GM19463 (cell line): ENCODE results near the gene DPH1.
"Not testable (repeated sequence)": the region's sequence is repeated elsewhere in the genome, so short reads cannot be mapped to it uniquely, and the experiment has no call there.

Source experiments
- ATAC-seq: cut with Tn5 transposase; IDR thresholded peaks from one replicate; pipeline ENCODE4 v1.9.1; 2021; ENCODE audit warnings: mild to moderate bottlenecking, moderate library complexity; ENCODE audit not compliant: unreplicated experiment

DPH1 gene

GRCh38 chr17:2029911-2030778, at the start of gene DPH1:
TSS of gene DPH1 (plus strand) at chr17:2030153. CDS start at chr17:2030170, 17 bp downstream.
- peak; percentile 79 for ATAC-seq

- no peak for ATAC-seq
These were observed 49.2 kb upstream of the DPH1 start for GRCh38 chr17:1980665-1981250.

DNA sequence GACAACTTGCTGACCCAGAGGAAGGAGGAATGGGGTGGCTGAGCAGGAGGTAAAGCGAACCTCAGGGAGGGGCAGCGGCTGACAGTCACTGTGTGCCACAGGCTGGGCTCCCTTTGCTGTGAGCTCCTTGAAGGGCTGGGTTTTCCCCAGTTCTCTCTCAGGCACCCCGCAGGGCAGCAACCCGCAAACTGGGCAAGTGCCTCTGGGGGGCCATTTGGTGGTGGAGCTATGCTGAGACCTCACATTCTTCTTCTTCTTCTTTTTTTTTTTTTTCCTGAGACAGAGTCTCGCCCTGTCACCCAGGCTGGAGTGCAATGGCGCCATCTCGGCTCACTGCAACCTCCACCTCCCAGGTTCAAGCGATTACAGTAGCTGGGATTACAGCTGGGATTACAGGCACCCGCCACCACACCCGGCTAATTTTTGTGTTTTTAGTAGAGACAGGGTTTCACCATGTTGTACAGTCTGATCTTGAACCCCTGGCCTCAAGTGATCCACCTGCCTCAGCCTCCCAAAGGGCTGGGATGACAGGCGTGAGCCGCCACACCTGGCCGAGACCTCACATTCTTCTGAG, 47.1 kb upstream of the DPH1 start:
- ATAC-seq: not testable (repeated sequence)

GRCh38 chr17:1985093-1985492, 44.9 kb upstream of the DPH1 start:
- no peak for ATAC-seq

GRCh38 chr17:1985686-1986085, 44.3 kb upstream of the DPH1 start:
- ATAC-seq: no peak

DNA sequence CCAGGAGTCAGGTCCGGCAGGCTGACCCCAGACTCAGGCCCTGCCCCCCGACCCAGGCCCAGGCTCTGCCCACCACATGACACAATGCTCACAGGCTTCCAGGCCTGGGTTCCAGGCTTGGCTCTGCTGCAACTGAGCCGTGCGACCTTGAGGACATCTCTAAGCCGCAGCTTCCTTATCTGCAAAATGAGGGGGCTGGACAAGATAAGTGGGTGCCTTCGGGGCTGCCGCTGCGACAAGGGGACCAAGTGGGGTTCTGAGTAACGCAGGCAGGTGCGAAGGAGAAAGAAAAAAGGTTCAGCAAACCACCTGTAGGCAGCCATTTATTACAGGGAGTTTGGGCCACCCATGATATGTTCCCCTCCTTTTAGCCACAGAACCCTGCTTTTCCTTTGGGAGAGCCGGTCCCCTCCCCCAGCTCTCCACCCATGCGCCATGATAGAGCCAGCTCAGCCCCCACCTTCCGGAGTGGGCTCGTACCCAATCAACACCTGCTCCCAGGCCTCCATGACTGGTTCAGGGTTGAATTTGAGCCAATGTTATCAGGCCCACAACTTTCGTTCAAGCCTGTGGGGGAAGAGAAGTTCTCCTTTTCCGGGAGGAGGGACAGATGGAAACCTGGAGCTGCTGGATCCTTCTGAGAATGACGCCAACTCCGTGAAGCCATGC, 43.0 kb upstream of the DPH1 start:
- no peak for ATAC-seq

- ATAC-seq: no peak
These were observed 40.8 kb upstream of the DPH1 start for GRCh38 chr17:1989135-1989534.

- ATAC-seq: no peak
These were observed 37.4 kb upstream of the DPH1 start for GRCh38 chr17:1992541-1992940.

- ATAC-seq: no peak
These were observed 35.2 kb upstream of the DPH1 start for GRCh38 chr17:1994707-1995106.

DNA sequence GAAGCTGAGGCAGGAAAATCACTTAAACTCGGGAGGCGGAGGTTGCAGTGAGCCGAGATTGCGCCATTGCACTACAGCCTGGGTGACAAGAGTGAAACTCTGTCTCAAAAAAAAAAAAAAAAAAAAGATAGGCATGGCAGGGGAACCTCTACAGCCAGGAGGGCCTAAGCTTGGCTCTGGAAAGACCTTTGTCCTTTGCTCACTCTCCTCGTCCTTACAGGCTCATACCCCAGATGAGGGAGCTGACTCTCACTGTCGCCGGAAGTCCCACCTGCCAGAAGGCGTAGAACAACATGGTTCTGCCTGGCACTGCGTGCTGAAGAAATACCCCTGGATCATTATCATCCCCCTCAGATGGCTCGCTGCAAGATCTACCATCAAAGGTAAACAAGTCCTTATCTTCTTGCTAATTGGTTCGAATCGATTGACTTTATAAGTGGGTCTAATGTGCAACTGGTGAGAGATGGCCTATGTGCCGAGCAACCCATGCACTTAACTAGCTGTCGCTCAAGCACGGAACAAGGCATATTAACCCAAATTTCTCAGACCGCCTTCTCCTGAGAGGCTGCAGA, 34.5 kb upstream of the DPH1 start:
- no peak for ATAC-seq

- no peak for ATAC-seq
These were observed 33.8 kb upstream of the DPH1 start for GRCh38 chr17:1995907-1996799.

- ATAC-seq: no peak
These were observed 33.1 kb upstream of the DPH1 start for GRCh38 chr17:1996800-1997288.

- ATAC-seq: no peak
These were observed 32.5 kb upstream of the DPH1 start for GRCh38 chr17:1997289-1997926.

- no peak for ATAC-seq
These were observed 31.8 kb upstream of the DPH1 start for GRCh38 chr17:1997927-1998742.

DNA sequence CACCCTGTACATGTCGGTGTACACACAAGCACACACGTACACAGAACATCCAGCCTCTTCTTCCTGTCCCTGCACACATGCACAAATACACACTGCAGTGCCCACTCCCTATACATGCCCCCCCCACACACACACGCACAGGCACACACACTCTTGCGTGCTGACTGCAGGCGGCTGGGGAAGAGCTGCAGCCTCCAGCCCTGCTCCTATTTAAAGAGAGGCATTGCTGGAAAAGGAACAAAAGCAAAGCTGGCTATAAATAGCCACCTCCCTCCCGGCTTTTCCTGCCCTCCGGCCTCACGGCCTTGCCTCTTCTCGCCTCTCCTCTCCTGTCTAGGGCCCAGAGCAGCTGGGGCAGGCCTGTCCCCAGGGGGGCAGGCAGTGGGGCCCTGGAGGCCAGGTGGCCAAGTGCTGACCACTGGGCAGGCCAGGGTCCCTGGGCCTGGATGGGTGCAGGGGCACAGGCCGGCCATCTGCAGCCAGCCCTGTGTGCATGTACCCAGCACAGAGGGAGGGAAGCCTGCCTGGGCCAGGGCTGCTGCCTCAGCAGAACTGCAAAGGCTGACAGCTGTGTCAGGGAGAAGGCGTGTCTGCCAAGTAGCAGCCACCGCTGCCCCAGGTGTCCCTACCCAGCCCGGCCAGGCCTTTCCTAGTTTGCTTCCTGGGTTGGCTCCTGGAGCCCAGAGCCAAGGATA, 30.2 kb upstream of the DPH1 start:
- no peak for ATAC-seq

DNA sequence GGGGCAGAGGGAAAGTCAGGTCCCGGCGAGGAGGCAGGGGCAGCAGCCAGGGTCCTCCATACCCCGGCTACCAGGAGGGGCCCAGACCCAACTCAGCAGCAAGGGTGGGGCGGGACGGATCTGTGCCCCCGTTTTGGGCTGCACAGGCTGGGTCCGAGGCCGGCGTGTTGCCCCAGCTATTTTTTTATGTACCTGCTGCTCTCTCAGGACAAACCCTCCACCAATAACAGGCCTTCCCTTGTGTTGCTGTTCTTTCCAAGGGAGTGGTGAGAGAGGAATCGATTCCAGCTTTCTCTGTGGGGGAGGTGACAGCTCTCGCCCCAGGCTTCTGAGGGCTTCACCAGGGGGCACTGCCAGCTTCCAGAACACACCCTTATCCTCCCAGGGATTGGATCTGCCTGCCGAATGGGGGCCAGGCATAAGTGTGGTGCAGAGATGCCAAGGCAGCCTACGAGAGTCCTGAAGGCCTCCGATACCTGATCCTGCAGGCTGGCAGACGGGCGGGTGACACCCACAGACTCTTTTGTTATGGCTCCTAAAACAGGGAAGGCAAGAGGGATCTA, 27.1 kb upstream of the DPH1 start:
- no peak for ATAC-seq

GRCh38 chr17:2003525-2003924, 26.4 kb upstream of the DPH1 start:
- no peak for ATAC-seq

GRCh38 chr17:2004435-2004952, 25.5 kb upstream of the DPH1 start:
- ATAC-seq: no peak
